CD1c-positive myeloid dendritic cell (primary cell): ENCODE data around the gene RFK.

Source experiments
- DNase-seq: peaks from one replicate; pipeline ENCODE4 v3.0.0-alpha.2; 2016; ENCODE audit errors: extremely low spot score

RFK gene

DNA sequence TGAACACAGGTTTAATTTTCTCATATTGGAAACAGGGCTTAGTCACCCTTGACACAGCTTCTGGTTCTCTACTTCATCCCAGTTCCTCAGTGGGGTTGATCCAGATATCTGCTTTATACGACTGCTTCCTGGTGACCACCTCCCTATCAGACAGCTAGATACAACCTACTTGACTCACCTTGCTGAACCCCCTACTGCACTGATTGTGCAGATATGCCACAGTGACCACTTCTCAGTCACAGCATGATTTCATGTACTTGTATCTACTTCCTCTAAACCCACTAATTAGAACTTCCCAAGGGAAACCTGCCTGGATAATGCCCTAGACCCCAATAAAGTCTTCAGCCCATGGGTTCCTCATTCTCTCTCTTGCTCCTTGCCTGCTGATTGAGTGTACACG, 18.4 kb upstream of the RFK start:
- DNase-seq = no peak

- no peak for DNase-seq
These were observed 11.6 kb upstream of the RFK start for GRCh38 chr9:76405868-76406267.

DNA sequence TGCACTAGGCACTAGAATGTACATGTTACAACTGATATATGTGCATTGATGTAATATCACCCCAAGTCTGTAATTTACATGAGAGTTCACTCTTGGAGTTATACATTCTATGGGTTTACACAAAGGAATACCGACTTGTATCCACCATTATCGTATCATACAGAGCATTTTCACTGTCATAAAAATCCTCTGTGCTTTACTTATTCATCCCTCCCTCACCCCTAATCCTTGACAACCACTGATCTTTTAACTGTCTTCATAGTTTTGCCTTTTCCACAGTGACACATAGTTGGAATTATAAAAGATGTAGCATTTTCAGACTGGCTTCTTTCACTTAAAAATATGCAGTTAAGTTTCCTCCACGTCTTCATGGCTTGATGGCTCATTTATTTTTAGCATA, 11.1 kb upstream of the RFK start:
- DNase-seq = no peak

DNA sequence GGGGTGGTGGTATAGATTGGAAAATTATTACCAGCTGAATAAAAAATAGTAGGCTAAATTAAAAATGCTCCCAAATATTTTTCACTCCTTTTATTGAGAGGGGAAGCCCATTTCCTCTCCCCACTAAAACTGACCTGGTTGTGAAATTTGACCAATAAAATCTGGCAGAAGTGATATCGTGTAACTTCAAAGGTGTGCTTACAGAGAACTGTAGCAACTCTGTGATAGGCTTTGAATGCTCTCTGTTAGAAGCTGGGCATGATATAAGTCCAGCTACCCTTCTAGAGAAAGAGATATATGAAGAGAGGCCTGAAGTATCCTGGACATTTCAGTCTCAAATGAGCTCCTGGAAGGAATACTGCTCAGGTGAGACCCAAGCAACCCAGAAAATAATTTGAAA, 10.2 kb upstream of the RFK start:
- DNase-seq = no peak

DNA sequence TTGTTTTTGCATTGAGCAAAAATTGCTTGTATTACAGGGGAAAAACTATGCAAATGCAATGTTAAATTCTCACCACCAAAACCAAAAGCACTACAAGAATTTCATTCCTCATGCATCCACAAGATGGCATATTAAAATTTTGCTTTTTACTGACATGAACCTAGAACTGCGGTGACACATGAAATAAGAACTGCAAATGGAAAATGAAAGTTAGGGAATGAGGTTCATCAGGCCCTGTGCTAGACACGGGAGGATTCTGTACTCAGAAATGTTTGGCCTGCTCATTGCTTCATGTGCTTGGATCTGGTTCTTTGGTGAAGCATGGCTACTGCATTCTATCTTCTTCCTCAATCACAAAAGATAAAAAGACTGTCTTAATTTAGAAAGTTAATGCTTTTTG, 9.1 kb upstream of the RFK start:
- DNase-seq = peak; percentile 61

DNA sequence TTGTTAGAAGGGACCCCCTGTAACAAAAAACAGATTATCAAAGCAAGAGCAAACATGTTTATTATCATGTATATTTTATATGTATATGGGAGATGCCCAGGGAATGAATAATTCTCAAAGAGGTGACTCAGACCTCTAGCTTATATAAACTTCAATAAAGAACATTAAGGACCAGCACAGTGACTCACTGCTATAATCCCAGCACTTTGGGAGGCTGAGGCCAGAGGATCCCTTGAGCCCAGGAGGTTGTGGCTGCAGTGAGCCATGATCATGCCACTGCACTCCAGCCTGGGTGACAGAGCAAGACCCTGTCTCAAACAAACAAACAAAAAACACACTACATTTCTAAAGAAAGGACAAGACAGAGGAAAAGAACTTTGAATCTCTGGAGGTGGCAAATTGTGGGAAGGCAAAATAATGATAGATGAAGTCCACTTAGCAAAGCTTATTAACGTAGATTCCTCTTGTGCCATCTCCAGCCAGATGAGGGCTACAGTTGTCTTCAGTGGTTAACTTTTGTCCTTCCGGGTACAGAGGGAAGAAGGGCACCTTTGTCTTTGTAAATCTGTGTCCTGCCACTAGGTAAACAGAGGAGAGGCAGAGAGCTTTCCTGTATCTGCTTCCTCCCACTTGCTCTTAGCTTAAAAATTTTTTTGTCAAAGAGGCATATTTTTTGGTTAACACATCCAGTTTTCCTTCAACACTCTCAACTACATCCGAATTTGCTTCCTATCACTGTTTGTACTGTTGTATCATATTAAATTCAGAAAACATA, 7.5 kb upstream of the RFK start:
- no peak for DNase-seq

GRCh38 chr9:76401176-76401575, 7.0 kb upstream of the RFK start:
- DNase-seq = no peak

DNA sequence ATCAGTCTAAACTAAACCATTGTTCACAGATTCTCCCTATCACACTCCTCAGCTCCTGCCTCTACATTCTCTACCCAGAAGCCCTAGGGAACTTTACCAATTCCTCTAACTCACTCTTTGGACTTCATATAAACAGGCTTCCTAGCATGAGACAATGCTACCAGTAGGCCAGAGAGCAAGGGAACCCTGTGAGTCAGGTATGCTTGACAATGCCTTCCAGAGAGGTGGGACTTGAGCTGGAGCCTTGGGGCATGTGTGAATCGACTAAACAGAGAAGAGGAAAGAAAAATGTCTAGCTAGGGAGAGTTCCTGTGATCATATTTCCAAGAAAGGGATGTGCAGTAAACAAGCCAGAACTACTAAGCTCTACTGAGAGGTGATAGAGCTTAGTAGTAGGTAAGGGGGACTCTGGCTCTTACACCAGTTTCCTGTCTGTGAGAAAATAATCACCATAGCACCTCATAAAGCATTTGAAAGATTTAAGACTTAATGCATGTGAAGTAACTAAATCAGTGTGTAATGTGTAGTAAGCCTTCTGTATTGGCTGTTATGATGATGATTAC, 6.4 kb upstream of the RFK start:
- no peak for DNase-seq

DNA sequence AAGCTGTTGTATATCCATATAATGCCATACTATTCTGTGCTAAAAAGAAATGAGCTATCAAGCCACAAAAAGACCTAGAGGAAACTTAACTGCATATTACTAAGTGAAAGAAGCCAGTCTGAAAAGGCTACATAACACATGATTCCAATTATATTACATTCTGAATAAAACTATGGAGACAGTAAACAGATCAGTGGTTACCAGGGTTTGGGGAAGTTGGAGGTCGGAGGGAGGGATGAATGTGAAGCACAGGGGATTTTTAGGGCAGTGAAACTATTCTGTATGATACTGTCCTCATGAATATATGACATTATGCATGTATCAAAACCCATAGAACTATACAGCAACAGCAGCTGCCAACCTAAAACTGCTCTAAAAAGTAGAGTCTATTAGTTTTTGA, 5.6 kb upstream of the RFK start:
- DNase-seq = no peak

DNA sequence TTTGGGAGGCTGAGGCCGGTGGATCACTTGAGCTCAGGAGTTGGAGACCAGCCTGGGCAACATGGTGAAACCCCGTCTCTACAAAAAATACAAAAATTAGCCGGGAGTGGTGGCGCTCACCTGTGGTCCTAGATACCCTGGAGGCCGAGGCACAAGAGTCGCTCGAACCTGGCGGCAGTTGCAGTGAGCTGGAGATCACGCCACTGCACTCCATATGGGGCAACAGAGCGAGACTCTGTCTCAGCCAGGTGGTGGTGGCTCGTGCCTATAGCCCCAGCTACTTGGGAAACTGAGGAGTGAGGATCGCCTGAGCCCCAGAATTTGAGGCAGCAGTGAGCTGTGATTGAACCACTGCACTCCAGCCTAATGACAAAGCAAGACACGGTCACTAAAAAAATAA, 2.4 kb upstream of the RFK start:
- DNase-seq = no peak

GRCh38 chr9:76396144-76396543, 1.9 kb upstream of the RFK start:
- DNase-seq = no peak

GRCh38 chr9:76395381-76395780, 1.2 kb upstream of the RFK start:
- peak; percentile 20 for DNase-seq

- peak; percentile 85 for DNase-seq
These were observed 680 bp upstream of the RFK start for GRCh38 chr9:76394960-76395252.

DNA sequence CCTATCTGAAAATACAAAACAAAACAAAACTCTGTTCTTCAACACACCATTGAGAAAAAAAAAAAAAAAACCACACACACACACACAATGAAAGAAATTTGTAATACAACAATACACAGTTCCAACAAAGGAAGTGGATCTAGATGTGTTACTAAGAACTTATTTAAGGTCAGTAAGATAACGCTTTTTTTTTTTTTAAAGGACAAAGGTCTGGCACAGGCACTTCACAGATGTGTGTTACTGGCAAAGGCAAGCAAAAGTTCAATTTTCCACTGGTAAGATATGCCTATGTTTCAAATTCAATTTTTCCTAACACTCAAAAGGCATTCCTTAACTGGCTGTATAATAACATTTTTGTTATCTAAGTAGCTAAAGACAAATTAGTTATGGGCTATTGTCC, 3.6 kb downstream of the RFK start:
- no peak for DNase-seq

DNA sequence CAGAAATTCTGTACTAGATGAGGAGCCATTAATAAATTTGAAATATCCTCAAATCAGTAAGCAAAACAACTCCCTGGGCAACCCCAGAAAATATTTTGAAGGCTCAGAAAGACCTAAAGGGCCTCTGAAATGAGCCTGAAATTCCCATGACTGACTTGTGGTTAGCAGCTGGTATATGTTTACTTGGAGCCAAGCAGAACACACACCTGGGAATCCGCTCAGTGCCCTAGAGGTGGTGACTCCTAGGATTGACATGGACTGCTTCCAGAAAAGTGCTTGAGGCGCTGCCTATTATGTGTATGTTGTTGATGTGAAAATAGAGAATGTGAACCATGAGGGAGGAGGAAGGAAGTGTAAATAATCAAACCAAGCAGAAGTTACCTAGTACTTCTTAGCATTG, 14.7 kb downstream of the RFK start:
- DNase-seq = no peak

DNA sequence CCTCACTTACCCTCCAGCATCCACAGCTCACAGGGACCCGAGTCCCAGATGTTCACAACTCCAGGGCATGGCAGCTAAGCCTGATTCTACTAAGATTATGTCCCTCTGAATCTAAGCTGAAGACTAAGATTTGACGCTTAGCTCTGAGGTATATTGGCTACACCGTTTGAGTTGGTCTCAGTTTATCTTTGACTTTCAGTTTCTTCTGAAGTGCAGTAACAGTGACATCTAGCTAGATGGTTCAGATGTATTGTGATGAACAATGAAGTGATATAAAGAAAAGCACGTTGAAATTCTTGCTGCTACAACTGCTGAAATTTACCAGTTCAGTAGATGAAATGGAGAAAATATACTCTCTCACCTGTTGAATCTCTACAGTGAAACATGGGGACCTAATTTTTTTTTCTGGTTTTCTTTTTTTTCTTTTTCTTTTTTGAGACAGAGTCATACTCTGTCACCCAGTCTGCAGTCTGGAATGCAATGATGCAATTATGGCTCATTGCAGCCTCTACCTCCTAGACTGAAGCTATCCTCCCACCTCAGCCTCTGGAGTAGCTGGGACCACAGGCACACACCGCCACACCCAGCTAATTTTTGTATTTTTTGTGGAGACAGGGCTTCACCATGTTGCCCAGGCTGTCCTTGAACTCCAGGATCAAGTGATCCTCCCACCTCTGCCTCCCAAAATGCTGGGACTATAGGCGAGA, 15.7 kb downstream of the RFK start:
- DNase-seq = no peak

DNA sequence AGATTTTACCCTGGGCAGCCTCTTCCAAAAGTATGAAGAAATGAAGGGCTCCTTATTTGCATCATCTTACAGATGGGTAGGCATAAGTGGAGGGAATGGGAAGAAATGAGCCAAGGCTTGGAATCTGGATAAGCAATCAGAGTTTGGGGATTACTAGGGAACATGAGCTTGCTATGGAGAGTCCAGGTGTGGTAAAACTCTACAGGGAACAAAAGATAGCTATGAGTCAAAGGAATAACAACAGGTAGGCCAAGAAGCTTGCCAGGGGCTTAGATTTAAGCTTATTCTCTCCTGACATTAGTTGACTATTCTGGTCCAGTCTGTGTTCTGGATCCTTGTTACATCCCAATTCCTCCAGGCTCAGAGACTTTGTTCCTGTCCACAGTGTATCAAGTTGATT, 16.4 kb downstream of the RFK start:
- no peak for DNase-seq

DNA sequence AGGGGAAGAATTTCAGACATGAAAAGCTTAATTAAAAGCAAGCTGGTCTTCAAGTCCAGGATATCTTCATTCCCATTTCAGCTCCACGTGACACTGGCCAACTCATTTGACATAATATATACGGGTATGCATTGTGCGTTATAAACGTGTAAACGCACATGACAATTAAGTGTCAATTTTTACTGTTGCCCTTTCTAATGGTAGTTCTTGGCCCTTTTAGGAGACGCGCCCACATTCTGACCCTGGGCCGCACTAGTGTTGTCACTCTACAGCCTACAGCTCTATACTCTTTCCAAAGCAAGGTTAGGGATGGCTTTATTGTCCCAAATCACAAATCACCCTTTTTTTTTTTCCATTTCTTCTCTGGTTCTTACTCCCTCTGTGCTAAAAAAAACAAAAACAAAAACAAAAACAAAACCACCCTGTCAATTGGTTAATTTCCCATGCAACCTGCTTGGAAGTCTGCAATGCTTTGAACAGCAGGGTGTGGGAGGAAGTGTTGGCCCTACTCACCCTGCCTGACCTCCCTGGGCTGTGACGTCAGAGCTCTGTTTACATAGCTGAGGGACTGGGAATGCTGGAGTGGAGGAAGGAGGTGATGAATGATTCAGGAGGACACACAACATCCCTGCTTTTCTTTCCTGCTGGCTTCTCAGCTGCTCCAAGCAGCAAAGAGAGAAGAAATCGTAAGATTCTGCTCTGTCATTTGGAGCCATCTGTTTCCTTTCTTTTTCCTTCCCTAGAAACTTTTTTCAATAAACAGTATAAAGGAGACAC, 19.3 kb downstream of the RFK start:
- DNase-seq = no peak

- DNase-seq = no peak
These were observed 20.3 kb downstream of the RFK start for GRCh38 chr9:76373784-76374474.

DNA sequence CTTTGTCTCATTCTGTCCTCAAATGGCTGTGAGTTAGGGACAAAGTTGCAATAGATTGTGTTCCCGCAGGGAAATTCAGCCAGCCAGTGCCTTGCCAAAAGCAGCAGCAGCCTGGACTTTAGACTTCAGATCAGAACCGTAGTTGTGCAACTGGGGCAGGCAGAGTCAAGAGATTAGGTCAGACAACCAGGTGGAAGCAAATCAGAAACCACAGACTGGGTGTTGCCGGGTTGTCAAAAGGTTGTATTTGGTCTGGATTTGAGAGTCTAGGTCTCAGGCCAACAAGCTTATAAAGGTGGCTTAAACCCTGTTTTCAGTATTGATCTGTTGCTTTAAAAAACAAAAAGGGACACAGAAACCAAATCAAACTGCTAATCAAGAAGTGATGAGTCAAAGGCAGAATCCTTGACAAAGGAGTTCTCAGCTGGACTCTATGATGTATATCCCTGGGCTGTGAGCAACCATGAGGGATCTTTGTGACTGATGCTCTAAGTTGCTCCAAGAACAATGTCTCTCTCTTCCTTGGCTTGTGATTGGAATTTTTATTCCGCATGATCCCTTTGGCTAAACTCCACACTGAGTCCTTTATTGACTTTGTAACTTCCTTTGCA, 20.9 kb downstream of the RFK start:
- DNase-seq = no peak

GRCh38 chr9:76372336-76372735, 21.9 kb downstream of the RFK start:
- peak; percentile 30 for DNase-seq

GRCh38 chr9:76371901-76372300, 22.3 kb downstream of the RFK start:
- no peak for DNase-seq
